Measurements from ENCODE around the gene CFAP100. TPM values are rescaled to one million over a fixed set of nuclear protein-coding genes. Genes with fewer than 3 reads are reported as not detected.

The CFAP100 gene
- total and polyA plus RNA-seq, 4 donors: not detected

DNA sequence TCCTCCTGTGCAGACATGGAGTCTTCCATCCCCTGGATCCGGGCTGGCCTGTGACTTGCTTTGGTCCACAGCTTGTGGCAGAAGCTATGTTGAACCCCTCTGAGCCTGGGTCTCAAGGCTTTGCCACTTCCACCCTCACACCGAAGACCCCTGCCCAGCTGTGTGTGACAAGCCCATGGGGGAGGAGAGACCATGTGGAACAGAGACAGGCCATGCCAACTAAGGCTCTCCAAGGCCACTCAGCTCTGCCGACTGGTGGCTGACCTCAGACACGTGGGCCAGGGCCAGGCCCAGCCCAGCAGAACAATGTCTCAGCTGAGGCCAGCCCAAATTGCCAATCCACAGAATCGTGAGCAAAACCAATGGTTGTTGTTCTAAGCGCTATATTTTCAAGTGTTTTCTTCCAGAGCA, 16.4 kb upstream of the CFAP100 start:
- peak; percentile 29 to 62 for DNase-seq

DNA sequence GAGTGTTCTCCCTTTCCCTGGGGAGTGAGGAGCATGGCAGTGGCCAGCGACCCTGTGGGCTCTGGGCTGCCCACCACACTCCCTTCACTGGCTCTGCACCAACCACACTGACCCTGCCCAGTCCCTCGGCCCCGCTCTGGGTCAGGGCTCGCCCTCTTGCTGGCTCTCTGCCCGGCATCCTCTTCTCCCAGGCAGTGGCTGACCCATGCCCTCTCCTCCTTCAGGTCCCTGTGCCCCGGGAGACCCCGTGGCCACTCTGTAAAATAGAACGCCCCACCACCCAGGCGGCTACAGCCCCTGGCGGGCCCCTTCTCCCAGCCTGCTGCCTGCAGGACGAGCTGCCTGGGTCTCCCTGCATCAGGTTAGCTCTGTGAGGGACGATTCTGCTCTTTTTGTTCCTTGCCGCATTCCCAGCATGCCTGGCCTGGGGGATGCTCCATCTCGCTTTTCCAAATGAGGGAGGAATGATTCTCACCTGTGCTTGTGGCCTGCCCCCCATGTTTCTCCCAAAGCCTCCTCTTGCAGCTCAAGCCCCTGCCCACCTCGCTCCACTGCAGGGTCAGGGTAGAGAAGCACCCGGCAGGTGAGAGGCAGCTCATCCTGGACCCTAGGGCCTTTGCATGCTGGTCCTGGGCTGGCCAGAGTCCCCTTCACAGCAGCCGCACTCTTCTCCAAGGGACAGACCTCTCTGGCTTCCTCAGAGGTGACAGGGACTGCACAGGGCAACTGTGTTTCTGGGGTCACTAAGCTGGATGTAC, 14.5 kb upstream of the CFAP100 start:
- Histone ChIP-seq H3K27me3 (ENCODE audit: control insufficient read depth in 1 of 2, insufficient read depth in 2 of 2, low read length in 1 of 2) (no peaks in the 10 kb centered on the region), H3K27ac (ENCODE audit: low read depth in 1 of 2, low read length in 2 of 2) (no peak overlapping the region), H3K36me3 (ENCODE audit: control insufficient read depth in 1 of 2, insufficient read depth in 2 of 2, low read length in 1 of 2) (no peaks in the 10 kb centered on the region), H3K4me3 (ENCODE audit: low read length in 2 of 2) (no peak overlapping the region), H3K9me3 (ENCODE audit: control insufficient read depth, low read length) (no peaks in the 10 kb centered on the region), H3K4me1 (ENCODE audit: control insufficient read depth in 1 of 2, insufficient read depth in 2 of 2, low read length in 2 of 2) (no peaks in the 10 kb centered on the region)
- intact Hi-C loops (cut with DNase I): no loop called here
- DNase-seq: peak; percentile 27 to 52
- ATAC-seq (ENCODE audit: low FRiP score): no peak
- 86 to 90% methylated on average over 17 of the region's 17 CpGs for WGBS, 2 donors

More for the DNA sequence above, 16.4 kb upstream of the CFAP100 start:
- Histone ChIP-seq H3K27me3 (ENCODE audit: control insufficient read depth in 1 of 2, insufficient read depth in 2 of 2, low read length in 1 of 2) (no peaks in the 10 kb centered on the region), H3K9me3 (ENCODE audit: control insufficient read depth, low read length) (no peaks in the 10 kb centered on the region), H3K36me3 (ENCODE audit: control insufficient read depth in 1 of 2, insufficient read depth in 2 of 2, low read length in 1 of 2) (no peaks in the 10 kb centered on the region), H3K4me3 (ENCODE audit: low read length in 2 of 2) (no peak overlapping the region), H3K27ac (ENCODE audit: low read depth in 1 of 2, low read length in 2 of 2) (no peak overlapping the region), H3K4me1 (ENCODE audit: control insufficient read depth in 1 of 2, insufficient read depth in 2 of 2, low read length in 2 of 2) (no peaks in the 10 kb centered on the region)
- no peak for ATAC-seq (ENCODE audit: low FRiP score)
- intact Hi-C loops (cut with DNase I): no loop called here
- 57 to 58% methylated on average over 6 of the region's 6 CpGs for WGBS, 2 donors

GRCh38 chr3:126381966-126382365, 12.7 kb upstream of the CFAP100 start:
- no peak overlapping the region for H3K27ac ChIP-seq (ENCODE audit: low read depth in 1 of 2, low read length in 2 of 2)
- H3K9me3 ChIP-seq (ENCODE audit: control insufficient read depth, low read length): no peaks in the 10 kb centered on the region
- 35 to 49% methylated on average over 2 of the region's 2 CpGs for WGBS, 2 donors
- H3K27me3 ChIP-seq (ENCODE audit: control insufficient read depth in 1 of 2, insufficient read depth in 2 of 2, low read length in 1 of 2): no peaks in the 10 kb centered on the region
- intact Hi-C loops (cut with DNase I): no loop called here
- ATAC-seq (ENCODE audit: low FRiP score): no peak
- no peaks in the 10 kb centered on the region for H3K4me1 ChIP-seq (ENCODE audit: control insufficient read depth in 1 of 2, insufficient read depth in 2 of 2, low read length in 2 of 2)
- no peaks in the 10 kb centered on the region for H3K36me3 ChIP-seq (ENCODE audit: control insufficient read depth in 1 of 2, insufficient read depth in 2 of 2, low read length in 1 of 2)
- DNase-seq: peak in 1 of 2 donors; percentile 35
- no peak overlapping the region for H3K4me3 ChIP-seq (ENCODE audit: low read length in 2 of 2)

- intact Hi-C loops (cut with DNase I): loop anchor here (1.0 to 5.0 kb wide), 5 partner anchors 130 to 254 kb away; no protein-coding TSS in a partner anchor
- Histone ChIP-seq H3K9me3 (ENCODE audit: control insufficient read depth, low read length) (no peaks in the 10 kb centered on the region), H3K4me3 (ENCODE audit: low read length in 2 of 2) (no peak overlapping the region), H3K27me3 (ENCODE audit: control insufficient read depth in 1 of 2, insufficient read depth in 2 of 2, low read length in 1 of 2) (no peaks in the 10 kb centered on the region), H3K27ac (ENCODE audit: low read depth in 1 of 2, low read length in 2 of 2) (peak overlapping the region; percentile 14 to 73), H3K4me1 (ENCODE audit: control insufficient read depth in 1 of 2, insufficient read depth in 2 of 2, low read length in 2 of 2) (no peaks in the 10 kb centered on the region), H3K36me3 (ENCODE audit: control insufficient read depth in 1 of 2, insufficient read depth in 2 of 2, low read length in 1 of 2) (no peaks in the 10 kb centered on the region)
- ATAC-seq (ENCODE audit: low FRiP score): peak; percentile 96
- WGBS, 2 donors: 1 to 2% methylated on average over 56 to 58 of the region's 58 CpGs
- peak; percentile 94 to 96 for DNase-seq
Measured at GRCh38 chr3:126389112-126389793, 5.5 kb upstream of the CFAP100 start.

GRCh38 chr3:126389794-126390146, 4.9 kb upstream of the CFAP100 start:
- Histone ChIP-seq H3K27ac (ENCODE audit: low read depth in 1 of 2, low read length in 2 of 2) (no peak overlapping the region), H3K36me3 (ENCODE audit: control insufficient read depth in 1 of 2, insufficient read depth in 2 of 2, low read length in 1 of 2) (no peaks in the 10 kb centered on the region), H3K27me3 (ENCODE audit: control insufficient read depth in 1 of 2, insufficient read depth in 2 of 2, low read length in 1 of 2) (no peaks in the 10 kb centered on the region), H3K4me1 (ENCODE audit: control insufficient read depth in 1 of 2, insufficient read depth in 2 of 2, low read length in 2 of 2) (no peaks in the 10 kb centered on the region), H3K9me3 (ENCODE audit: control insufficient read depth, low read length) (no peaks in the 10 kb centered on the region), H3K4me3 (ENCODE audit: low read length in 2 of 2) (no peak overlapping the region)
- 74 to 78% methylated on average over 16 to 17 of the region's 17 CpGs for WGBS, 2 donors
- DNase-seq (peak in 1 of 2 donors; percentile 69), ATAC-seq (ENCODE audit: low FRiP score) (no peak)
- intact Hi-C loops (cut with DNase I): loop anchor here (1.0 to 5.0 kb wide), 5 partner anchors 130 to 255 kb away; no protein-coding TSS in a partner anchor

- peak in 1 of 2 donors; percentile 72 for DNase-seq
- H3K27ac ChIP-seq (ENCODE audit: low read depth in 1 of 2, low read length in 2 of 2): no peak overlapping the region
- no peaks in the 10 kb centered on the region for H3K9me3 ChIP-seq (ENCODE audit: control insufficient read depth, low read length)
- H3K4me3 ChIP-seq (ENCODE audit: low read length in 2 of 2): no peak overlapping the region
- H3K4me1 ChIP-seq (ENCODE audit: control insufficient read depth in 1 of 2, insufficient read depth in 2 of 2, low read length in 2 of 2): no peaks in the 10 kb centered on the region
- 94 to 95% methylated on average over 15 of the region's 15 CpGs for WGBS, 2 donors
- intact Hi-C loops (cut with DNase I): no loop called here
- H3K36me3 ChIP-seq (ENCODE audit: control insufficient read depth in 1 of 2, insufficient read depth in 2 of 2, low read length in 1 of 2): no peaks in the 10 kb centered on the region
- H3K27me3 ChIP-seq (ENCODE audit: control insufficient read depth in 1 of 2, insufficient read depth in 2 of 2, low read length in 1 of 2): no peaks in the 10 kb centered on the region
- no peak for ATAC-seq (ENCODE audit: low FRiP score)
Measured at GRCh38 chr3:126390201-126390600, 4.5 kb upstream of the CFAP100 start.

DNA sequence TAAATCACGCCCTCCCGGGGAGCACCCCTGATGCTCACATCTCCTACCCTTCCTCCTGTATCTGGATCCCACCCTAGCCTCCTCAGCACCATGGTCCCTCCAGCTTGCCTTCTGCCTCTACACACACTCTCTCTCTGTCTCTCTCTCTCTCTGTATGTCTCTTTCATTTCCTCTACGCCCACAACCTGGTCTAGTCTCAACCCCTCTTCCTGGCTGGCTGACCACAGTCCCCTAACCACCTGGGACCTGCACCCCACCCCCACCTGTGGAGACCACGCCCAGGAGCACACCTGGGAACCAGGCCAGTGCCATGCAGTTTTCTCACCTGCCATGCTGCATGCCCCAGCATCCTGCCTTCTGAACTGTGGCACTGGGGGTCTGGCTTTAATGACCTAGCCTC, 4.0 kb upstream of the CFAP100 start:
- Histone ChIP-seq H3K4me1 (ENCODE audit: control insufficient read depth in 1 of 2, insufficient read depth in 2 of 2, low read length in 2 of 2) (no peaks in the 10 kb centered on the region), H3K4me3 (ENCODE audit: low read length in 2 of 2) (no peak overlapping the region), H3K36me3 (ENCODE audit: control insufficient read depth in 1 of 2, insufficient read depth in 2 of 2, low read length in 1 of 2) (no peaks in the 10 kb centered on the region), H3K9me3 (ENCODE audit: control insufficient read depth, low read length) (no peaks in the 10 kb centered on the region), H3K27me3 (ENCODE audit: control insufficient read depth in 1 of 2, insufficient read depth in 2 of 2, low read length in 1 of 2) (no peaks in the 10 kb centered on the region), H3K27ac (ENCODE audit: low read depth in 1 of 2, low read length in 2 of 2) (no peak overlapping the region)
- intact Hi-C loops (cut with DNase I): no loop called here
- DNase-seq (peak in 1 of 2 donors; percentile 37), ATAC-seq (ENCODE audit: low FRiP score) (no peak)
- WGBS, 2 donors: 89 to 92% methylated on average over 4 of the region's 4 CpGs

DNA sequence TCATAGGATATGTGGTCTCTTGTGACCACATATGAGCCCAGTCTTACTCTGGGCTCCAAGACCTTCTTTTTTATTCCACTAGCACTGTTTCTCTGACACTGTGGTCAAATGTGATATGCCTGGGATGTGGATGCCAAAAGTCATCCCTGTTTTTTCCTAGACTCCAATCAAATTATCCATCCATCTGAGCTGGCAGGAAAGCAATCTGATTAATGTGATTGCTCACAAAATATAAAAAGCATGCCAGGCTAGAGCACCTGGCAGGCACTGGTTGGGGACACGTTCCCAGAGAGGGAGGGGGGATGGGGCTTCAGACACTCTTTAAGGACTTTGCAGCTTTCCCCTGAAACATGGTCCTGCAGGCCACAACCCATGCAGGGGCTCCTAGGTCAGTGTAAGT, 3.1 kb upstream of the CFAP100 start:
- Histone ChIP-seq H3K36me3 (ENCODE audit: control insufficient read depth in 1 of 2, insufficient read depth in 2 of 2, low read length in 1 of 2) (no peaks in the 10 kb centered on the region), H3K27ac (ENCODE audit: low read depth in 1 of 2, low read length in 2 of 2) (no peak overlapping the region), H3K4me1 (ENCODE audit: control insufficient read depth in 1 of 2, insufficient read depth in 2 of 2, low read length in 2 of 2) (no peaks in the 10 kb centered on the region), H3K9me3 (ENCODE audit: control insufficient read depth, low read length) (no peaks in the 10 kb centered on the region), H3K4me3 (ENCODE audit: low read length in 2 of 2) (no peak overlapping the region), H3K27me3 (ENCODE audit: control insufficient read depth in 1 of 2, insufficient read depth in 2 of 2, low read length in 1 of 2) (no peaks in the 10 kb centered on the region)
- DNase-seq (peak in 1 of 2 donors; percentile 23), ATAC-seq (ENCODE audit: low FRiP score) (no peak)
- intact Hi-C loops (cut with DNase I): no loop called here
- 20 to 21% methylated on average over 1 of the region's 1 CpG for WGBS, 2 donors

DNA sequence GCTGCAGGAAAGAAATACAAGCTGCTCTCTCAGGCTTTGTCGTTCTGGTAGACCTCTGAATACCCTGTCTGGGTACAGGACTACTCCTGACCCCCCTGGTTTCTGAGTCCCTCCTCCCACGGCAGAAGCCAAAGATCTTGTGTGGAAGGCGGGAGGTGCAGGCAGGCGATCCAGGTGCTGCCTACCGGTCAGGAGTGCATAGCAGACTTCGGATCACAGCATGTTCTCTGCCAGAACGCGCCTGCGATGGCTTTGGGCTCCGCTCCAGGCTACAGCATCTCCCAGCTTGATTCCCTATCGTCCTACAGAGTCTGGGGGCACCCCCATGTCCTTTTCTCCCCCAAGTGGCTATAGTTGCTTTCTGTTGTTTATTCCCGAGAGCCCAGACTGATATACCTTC, 2.5 kb upstream of the CFAP100 start:
- H3K4me1 ChIP-seq (ENCODE audit: control insufficient read depth in 1 of 2, insufficient read depth in 2 of 2, low read length in 2 of 2): no peaks in the 10 kb centered on the region
- ATAC-seq (ENCODE audit: low FRiP score) (no peak), DNase-seq (peak in 1 of 2 donors; percentile 35)
- H3K27me3 ChIP-seq (ENCODE audit: control insufficient read depth in 1 of 2, insufficient read depth in 2 of 2, low read length in 1 of 2): no peaks in the 10 kb centered on the region
- H3K36me3 ChIP-seq (ENCODE audit: control insufficient read depth in 1 of 2, insufficient read depth in 2 of 2, low read length in 1 of 2): no peaks in the 10 kb centered on the region
- no peak overlapping the region for H3K4me3 ChIP-seq (ENCODE audit: low read length in 2 of 2)
- no peak overlapping the region for H3K27ac ChIP-seq (ENCODE audit: low read depth in 1 of 2, low read length in 2 of 2)
- no peaks in the 10 kb centered on the region for H3K9me3 ChIP-seq (ENCODE audit: control insufficient read depth, low read length)
- 85 to 86% methylated on average over 12 of the region's 12 CpGs for WGBS, 2 donors
- intact Hi-C loops (cut with DNase I): no loop called here

Measured in aorta (tissue), 5 donors.